Measurements from ENCODE around the gene IFTAP. TPM values are rescaled to one million over a fixed set of nuclear protein-coding genes. Genes with fewer than 3 reads are reported as not detected.

Gene IFTAP
- polyA plus RNA-seq, 4 donors, result 47.7 to 70.0 (median 57.5) TPM

GRCh38 chr11:36596880-36597279 is 2.6 kb downstream of the IFTAP start:
- DNase-seq (ENCODE audit: low read depth in 4 of 4, low spot score in 3 of 4), result no peak

GRCh38 chr11:36598051-36598450 is 3.7 kb downstream of the IFTAP start, which contains the start of gene RAG2:
Gene RAG2 (minus strand): TSS chr11:36598236. CDS start chr11:36594168, 4,068 bp downstream.
- DNase-seq (ENCODE audit: low read depth in 4 of 4, low spot score in 3 of 4), result no peak

- no peak for DNase-seq (ENCODE audit: low read depth in 4 of 4, low spot score in 3 of 4)
These were observed 5.9 kb downstream of the IFTAP start for GRCh38 chr11:36600180-36600579.

GRCh38 chr11:36601155-36601554 is 6.9 kb downstream of the IFTAP start:
- no peak for DNase-seq (ENCODE audit: low read depth in 4 of 4, low spot score in 3 of 4)

- DNase-seq (ENCODE audit: low read depth in 4 of 4, low spot score in 3 of 4), result no peak
These were observed 7.8 kb downstream of the IFTAP start for GRCh38 chr11:36602135-36602534.

- DNase-seq (ENCODE audit: low read depth in 4 of 4, low spot score in 3 of 4), result no peak
These were observed 11.2 kb downstream of the IFTAP start for GRCh38 chr11:36605221-36606216.

GRCh38 chr11:36608491-36609199 is 14.3 kb downstream of the IFTAP start:
- DNase-seq (ENCODE audit: low read depth in 4 of 4, low spot score in 3 of 4), result no peak

GRCh38 chr11:36609383-36609782 is 15.1 kb downstream of the IFTAP start:
- DNase-seq (ENCODE audit: low read depth in 4 of 4, low spot score in 3 of 4), result no peak

GRCh38 chr11:36615826-36616225 is 21.5 kb downstream of the IFTAP start:
- no peak for DNase-seq (ENCODE audit: low read depth in 4 of 4, low spot score in 3 of 4)

GRCh38 chr11:36617543-36618362 is 23.5 kb downstream of the IFTAP start:
- no peak for DNase-seq (ENCODE audit: low read depth in 4 of 4, low spot score in 3 of 4)

- DNase-seq (ENCODE audit: low read depth in 4 of 4, low spot score in 3 of 4), result no peak
These were observed 24.2 kb downstream of the IFTAP start for GRCh38 chr11:36618363-36619047.

- DNase-seq (ENCODE audit: low read depth in 4 of 4, low spot score in 3 of 4), result peak in 1 of 4 donors; percentile 31
These were observed 25.2 kb downstream of the IFTAP start for GRCh38 chr11:36619502-36619901.

- DNase-seq (ENCODE audit: low read depth in 4 of 4, low spot score in 3 of 4), result no peak
These were observed 25.9 kb downstream of the IFTAP start for GRCh38 chr11:36620246-36620645.

GRCh38 chr11:36622431-36623136 is 28.3 kb downstream of the IFTAP start:
- no peak for DNase-seq (ENCODE audit: low read depth in 4 of 4, low spot score in 3 of 4)

- DNase-seq (ENCODE audit: low read depth in 4 of 4, low spot score in 3 of 4), result no peak
These were observed 29.2 kb downstream of the IFTAP start for GRCh38 chr11:36623494-36623893.

GRCh38 chr11:36627006-36627405 is 32.7 kb downstream of the IFTAP start:
- no peak for DNase-seq (ENCODE audit: low read depth in 4 of 4, low spot score in 3 of 4)

- DNase-seq (ENCODE audit: low read depth in 4 of 4, low spot score in 3 of 4), result no peak
These were observed 33.2 kb downstream of the IFTAP start for GRCh38 chr11:36627471-36627870.

- DNase-seq (ENCODE audit: low read depth in 4 of 4, low spot score in 3 of 4), result no peak
These were observed 33.8 kb downstream of the IFTAP start for GRCh38 chr11:36628141-36628540.

GRCh38 chr11:36628765-36629244 is 34.5 kb downstream of the IFTAP start:
- DNase-seq (ENCODE audit: low read depth in 4 of 4, low spot score in 3 of 4), result no peak

All from left renal pelvis (tissue), 4 donors.